Stimulated activated CD8-positive, alpha-beta memory T cell treated with anti-CD3 and anti-CD28 coated beads, Interleukin-4, amount 100 ng/mL, for 4 hours (primary cell): ENCODE measurements around the gene RWDD3.

ENCODE experiments used
- DNase-seq, 2 donors: peaks; one replicate each; pipeline ENCODE4 v3.0.0-alpha.2; 2020; ENCODE audit warnings: low read depth in 2 of 2, low spot score in 1 of 2

RWDD3 gene

GRCh38 chr1:95233737-95234500 is at the start of gene RWDD3:
Gene RWDD3 (plus strand): TSS chr1:95234210. CDS start chr1:95234231, 21 bp downstream.
- DNase-seq, result peak; percentile 78 to 83

DNA sequence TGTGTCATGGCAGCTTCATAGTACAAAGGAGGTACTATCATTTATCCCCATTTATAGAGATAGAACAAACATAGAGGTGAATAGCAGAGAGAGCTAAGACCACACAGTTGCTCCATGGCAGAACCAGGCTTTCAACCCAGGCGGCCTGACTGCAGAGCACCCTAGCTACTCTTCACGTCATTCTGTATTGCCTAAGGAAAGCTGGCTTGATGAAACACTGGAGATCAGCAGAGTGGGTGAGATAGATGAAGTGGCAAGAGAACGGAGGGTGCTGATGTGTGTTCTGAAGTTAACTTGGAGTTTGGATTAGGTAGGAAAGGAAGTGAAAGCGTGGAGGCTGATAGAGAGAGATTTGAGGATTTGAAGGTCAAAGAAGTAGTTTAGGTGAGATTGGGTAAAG is 47.9 kb upstream of the RWDD3 start:
- DNase-seq, result no peak

GRCh38 chr1:95193591-95193990 is 40.4 kb upstream of the RWDD3 start:
- no peak for DNase-seq

DNA sequence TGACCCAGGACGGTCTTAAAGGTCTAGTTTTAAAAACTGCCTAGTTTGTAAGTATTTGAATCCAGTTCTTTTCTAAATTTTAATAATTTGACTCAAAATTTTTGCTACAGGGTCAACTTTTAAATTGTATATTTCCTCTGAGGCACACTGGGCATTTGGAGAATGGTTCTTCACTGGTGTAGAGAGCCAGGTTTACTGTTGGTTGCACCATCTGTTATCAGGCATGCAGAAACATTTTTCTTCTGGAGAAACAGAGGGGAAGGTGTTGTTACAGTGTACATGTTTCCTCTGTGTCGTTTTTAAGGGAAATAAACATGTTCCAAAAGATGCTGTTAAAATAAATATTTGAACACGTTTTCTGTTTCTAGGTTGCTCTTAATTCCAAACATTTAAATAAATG is 39.0 kb upstream of the RWDD3 start:
- no peak for DNase-seq

GRCh38 chr1:95196017-95196416 is 38.0 kb upstream of the RWDD3 start:
- no peak for DNase-seq

GRCh38 chr1:95197616-95198252 is 36.3 kb upstream of the RWDD3 start:
- DNase-seq, result no peak

DNA sequence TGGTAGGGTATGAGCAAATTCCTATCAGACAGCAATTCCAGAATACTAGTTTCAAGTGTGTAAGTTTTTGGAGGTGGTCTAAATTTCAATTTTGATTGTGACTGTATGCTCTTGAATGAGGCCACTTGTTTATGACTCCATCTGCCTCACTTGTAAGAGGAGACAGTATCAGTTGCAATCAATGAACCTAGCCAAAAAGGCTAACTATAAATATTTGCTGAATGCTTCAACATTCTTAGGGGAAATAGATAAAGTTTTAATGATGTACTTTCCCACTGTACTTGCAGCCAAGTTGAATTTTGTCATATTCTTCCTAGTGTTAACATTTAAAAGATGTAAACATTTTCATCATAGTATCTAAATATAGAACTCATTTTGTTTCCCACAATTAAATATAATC is 32.1 kb upstream of the RWDD3 start:
- no peak for DNase-seq

- DNase-seq, result no peak
Measured at GRCh38 chr1:95203908-95204437, 30.0 kb upstream of the RWDD3 start.

DNA sequence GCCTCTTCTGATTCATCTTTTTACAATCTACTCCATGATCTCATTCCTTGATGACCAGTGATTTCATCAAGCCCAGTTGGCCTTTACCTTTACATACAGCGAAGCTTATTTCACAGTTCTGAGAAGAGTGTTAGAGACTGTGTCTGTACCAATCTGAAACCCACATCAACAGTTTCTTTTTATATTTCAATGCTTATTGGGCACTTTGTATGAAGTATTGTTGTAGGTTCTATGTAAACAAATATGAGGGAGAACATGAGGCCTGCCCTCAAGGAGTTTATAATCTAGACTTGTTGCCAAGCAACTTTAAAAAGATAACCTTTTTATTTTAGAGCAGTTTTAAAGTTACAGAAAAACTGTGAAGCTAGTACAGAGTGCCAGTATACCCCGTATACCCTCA is 27.5 kb upstream of the RWDD3 start:
- no peak for DNase-seq

GRCh38 chr1:95207223-95207935 is 26.6 kb upstream of the RWDD3 start:
- DNase-seq, result no peak

DNA sequence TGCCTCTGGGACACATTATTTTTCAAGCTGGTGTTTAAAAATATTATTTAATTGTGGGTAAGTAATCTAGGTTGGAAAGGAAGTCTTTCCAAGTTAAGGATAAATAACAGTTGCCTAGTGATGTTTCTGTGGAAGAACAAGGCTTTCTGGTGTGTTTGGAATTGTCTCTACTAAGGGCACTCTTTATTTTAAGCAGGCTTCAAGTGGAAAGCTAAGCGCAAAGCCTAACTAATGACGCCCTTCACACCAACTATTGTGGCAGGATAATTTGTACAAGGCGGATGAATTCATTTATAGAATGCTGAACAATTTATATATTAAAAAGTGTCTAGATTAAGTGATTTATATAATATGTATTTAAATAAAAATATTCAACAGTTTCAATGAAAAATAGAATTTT is 25.1 kb upstream of the RWDD3 start:
- no peak for DNase-seq

DNA sequence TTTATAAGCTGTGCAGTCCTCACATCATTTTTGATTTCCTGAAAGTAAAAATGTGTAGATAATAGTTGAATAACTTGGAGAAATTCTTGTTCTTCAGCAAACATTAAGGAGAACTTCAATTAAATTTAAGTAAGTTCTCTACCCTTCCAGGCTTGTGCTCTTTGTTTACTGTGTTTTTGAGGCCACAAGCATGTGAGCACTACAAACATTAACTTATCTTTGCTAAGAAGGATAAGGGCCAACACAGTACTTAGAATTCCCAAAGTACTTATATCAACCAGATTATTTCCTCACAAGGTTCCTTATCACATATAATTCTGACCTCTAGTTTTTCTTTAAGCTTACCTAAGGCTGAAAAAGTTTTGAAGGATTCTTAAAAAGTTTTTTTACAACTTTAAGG is 24.7 kb upstream of the RWDD3 start:
- DNase-seq, result no peak

DNA sequence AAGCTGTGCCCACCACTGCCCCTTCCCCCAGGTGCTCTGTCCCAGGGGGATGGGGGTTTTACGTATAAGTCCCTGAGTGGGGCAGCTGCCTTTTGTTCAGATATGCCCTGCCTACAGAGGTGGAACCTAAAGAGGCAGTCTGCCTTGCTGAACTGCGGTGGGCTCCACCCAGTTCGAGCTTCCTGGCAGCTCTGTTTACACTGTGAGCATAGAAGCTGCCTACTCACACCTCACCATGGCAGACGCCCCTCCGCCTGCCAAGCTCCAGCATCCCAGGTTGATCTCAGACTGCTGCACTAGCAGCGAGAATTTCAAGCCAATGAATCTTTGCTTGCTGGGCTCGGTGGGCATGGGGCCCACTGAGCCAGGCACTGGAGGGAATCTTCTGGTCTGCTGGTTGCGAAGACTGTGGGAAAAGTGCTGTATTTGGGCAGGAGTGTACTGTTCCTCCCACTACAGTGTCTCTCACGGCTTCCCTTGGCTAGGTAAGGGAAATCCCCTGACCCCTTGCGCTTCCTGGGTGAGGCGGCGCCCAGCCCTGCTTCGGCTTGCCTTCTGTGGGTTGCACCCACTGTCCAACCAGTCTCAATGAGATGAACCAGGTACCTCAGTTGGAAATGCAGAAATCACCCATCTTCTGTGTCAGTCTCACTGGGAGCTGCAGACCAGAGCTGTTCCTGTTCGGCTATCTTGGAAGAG is 17.6 kb upstream of the RWDD3 start:
- DNase-seq, result no peak

DNA sequence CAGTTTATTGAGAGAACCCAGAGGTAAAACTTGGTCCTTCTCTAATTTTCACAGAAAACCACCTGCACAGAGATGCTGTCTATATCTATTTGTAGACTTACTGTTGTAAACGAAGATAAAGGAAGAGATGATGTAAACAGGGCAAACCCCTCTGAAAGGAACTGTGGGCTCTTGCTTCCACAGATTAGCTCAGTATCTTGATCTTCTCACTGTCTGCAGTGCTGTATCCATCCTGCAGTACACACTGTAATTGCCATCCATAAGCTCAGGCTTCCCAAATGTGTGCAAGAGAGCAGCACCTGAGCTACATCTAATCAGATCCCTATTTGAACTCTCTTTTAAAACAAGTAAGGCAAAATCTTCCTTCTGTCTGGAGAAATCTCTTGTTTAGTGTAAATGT is 16.6 kb upstream of the RWDD3 start:
- no peak for DNase-seq

DNA sequence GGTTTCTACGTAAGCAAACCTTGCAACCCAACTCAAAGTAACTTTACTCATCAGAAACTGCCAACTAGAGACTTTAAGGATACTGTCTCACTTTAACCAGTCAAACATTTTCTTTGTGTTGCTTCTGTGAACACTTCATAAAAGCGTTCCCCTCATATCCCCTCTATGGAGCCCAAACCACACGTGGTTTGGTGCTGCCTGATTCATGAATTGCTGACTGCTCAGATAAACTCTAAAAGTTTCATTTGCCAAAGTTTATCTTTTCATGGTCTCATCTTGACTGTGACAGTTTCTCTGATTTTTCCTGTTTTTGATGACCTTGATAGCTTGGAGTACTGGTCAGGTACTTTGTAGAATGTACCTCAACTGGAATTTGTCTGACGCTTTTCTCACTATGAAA is 14.6 kb upstream of the RWDD3 start:
- no peak for DNase-seq

- no peak for DNase-seq
Measured at GRCh38 chr1:95221306-95221705, 12.7 kb upstream of the RWDD3 start.

DNA sequence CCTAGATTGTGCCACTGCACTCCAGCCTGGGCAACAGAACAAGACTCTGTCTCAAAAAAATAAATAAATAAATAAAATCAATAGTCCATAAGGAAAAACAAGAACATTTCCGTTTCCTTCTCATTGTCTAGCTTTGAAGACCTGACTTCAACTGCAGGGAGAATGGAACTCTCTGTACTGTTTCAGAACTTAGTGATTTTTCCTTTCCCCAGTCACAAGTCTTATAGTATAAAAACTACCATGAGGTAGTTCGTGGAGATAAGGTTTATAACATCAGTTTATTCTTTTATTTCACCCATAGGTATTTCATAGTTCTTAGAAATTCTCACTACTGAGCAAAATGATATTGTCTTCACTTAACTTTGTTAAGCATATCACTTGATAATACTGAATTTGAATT is 11.4 kb upstream of the RWDD3 start:
- DNase-seq, result no peak

DNA sequence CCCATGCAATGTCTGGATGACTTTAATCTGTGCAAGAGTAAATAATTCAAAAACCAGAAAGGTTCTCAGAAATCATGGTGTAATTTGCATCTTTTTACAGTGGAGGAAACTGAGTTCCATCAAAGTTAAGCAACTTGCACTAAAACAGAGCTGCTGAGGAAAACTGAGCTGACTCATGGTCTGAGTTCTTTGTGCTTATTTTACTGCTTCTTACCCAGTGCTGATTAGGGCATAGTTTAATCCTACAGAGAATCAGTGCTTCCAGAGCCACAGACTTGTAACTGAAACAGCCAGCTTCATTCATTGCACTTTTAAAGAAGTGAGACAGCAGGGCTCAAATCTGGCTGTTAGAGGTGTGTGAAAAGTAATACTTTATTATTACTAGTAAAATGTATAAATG is 10.9 kb upstream of the RWDD3 start:
- no peak for DNase-seq

DNA sequence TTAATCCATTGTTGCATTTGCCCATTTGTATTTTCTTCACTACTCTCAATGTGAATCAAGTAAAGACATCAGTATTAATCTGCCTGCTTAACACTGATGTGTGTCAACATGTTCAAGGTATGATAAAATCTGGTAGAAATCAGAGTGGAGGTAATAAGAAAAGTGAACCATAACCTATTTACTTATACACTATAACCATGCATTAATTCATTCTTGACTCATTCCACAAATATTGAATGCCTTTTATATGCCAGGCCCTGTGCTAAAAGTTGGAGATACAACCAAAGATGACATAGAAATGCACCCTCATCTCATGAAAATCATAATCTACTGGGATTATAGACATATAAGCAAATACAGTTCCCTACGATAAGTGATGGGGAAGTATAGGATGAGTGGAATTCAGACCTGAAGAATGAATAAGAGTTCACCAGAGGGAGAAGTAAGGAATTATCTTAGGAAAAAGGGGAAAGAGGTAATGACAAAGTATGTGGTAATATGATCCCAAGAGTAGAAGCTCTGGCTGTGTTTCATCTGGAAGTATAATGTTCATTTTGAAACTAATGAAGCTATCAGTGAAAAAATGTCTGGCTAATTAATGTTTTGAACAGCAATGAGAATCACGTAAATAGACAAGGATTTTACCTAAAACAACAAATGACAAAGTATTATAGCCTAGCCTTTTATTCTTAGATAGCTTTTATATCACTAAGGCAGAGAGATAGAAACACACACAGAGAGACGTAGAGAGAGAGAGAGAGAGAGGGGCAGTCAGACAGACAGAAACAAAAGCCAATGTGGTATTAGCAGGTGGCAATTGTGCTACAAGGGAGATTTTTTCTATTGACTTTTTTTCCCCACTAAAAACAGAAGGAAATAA is 7.0 kb upstream of the RWDD3 start:
- DNase-seq, result no peak

- no peak for DNase-seq
Measured at GRCh38 chr1:95229037-95229436, 5.0 kb upstream of the RWDD3 start.
